NCI-H2196 (cell line): ENCODE results near the gene IPO13.

ENCODE experiments used
- DNase-seq: peaks from one replicate; lab custom pipeline; 2025; ENCODE audit not compliant: unreplicated experiment; lab: John Stamatoyannopoulos, UW

Gene IPO13

DNA sequence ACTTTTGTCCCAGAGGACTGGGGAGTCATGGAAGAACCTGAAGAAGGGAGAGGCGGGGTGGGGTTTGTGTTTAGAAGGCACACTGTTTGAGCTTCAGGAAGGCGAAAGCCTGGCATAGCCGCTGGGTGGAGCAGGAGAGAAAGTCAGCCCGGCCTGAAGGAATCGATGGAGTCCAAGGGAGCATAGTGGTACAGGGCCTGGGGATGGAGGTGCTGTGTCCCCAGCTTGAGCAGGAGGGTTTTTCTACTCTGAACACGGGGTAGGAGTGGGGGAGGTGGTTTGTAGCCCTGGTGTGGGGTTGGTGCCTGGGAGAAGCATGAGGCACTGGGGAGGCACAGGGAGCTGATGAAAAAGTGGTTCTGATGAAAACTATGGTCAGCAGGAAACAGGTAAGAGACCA lies 40.0 kb downstream of the IPO13 start:
- no peak for DNase-seq

DNA sequence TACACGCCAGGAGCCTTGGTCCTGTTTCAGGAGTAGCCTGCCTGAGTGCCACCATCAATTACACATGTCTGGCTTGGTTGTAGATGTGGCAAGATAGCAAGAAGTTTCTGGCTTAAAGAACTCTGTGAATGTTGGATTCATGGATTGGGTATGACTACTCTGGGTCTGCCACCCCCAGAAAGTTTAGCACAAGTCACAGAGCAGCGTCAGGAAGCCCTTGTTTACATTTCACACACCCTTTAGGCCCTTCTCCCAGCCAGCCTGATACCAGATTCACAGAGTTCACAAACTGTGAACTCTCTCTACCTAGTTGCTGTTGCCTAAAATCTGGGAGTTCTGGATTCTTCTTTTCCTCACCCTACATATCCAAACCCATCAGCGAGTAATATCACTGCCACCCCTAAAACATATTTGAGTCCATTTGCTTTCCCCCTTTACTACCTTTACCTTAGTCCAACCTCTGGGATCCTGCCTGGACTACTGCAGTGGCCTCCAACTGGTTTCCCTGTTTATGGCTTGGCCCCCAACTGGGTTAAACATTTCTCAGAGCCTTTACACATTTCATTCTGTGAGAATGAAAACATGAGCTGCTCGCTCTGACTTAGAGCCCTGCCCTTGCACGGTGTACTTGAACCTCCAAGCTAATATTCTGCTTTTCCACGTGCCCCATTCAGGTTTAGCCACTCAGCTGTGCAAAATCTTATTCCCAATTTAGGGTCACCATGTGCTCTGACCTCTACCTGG lies 40.6 kb downstream of the IPO13 start:
- no peak for DNase-seq

DNA sequence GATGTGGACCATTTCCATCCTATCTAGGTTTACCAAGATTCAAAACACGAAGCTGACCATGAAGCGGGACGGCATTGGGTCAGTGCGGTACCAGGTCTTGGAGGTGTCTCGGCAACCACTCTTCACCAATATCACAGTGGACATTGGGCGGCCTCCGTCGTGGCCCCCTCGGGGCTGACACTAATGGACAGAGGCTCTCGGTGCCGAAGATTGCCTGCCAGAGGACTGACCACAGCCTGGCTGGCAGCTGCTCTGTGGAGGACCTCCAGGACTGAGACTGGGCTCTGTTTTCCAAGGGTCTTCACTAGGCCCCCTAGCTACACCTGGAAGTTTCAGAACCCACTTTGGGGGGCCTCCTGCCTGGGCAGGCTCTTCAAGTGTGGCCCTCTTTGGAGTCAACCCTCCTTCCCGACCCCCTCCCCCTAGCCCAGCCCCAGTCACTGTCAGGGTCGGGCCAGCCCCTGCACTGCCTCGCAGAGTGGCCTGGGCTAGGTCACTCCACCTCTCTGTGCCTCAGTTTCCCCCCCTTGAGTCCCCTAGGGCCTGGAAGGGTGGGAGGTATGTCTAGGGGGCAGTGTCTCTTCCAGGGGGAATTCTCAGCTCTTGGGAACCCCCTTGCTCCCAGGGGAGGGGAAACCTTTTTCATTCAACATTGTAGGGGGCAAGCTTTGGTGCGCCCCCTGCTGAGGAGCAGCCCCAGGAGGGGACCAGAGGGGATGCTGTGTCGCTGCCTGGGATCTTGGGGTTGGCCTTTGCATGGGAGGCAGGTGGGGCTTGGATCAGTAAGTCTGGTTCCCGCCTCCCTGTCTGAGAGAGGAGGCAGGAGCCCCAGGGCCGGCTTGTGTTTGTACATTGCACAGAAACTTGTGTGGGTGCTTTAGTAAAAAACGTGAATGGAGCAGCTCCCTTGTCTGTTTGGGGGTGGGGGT lies 43.8 kb downstream of the IPO13 start:
- no peak for DNase-seq

DNA sequence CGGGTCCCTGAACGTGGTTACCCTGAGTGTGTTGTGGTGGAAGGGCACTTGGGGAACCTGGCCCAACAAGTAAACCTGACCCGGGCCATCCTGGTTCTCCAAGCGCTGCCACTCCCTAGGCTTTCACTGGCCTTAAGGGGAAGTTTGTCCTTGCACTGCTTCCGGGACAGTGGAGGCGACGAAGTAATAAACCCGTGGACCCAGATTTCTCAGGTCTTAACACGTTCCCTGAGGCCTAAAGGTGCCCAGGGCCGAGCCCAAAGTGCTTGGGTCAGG lies 44.4 kb downstream of the IPO13 start:
- no peak for DNase-seq

DNA sequence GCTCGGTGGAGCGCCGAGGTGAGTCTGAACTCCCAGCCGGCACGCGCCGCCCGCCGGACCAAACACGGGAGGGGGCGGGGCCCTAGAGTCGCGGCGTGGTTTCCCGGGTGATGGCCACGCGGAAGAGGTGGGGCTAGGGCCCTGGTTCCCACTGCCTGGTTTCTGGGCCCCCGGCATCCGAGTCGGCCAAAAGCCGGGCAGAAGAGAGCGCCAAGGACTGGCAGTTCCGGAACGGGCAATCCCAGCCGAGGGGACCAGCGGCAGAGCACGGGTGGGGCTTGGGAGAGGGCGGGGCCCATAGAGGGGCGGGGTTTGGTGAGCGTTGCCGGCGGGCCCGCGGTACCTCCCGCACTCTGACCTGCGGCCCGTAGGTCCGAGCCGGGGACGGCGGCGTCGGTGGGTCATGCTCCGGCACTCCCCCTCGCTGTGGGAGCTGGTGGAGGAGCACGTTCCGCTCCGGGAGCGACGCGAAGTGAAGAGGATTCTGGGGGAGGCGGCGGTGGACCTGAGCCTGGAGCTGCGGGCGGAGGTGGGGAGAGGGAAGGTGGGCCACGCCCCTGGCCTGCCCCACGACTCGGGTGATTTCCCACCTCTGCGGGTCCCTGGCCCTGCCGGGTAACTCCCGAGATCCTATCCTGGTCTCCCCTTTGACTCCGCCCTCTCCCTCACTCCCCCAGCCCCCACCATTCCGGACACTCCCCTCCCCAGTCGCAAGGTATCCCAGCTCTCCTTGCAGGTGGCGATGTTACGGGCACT lies 44.9 kb downstream of the IPO13 start, which contains the start of gene CCDC24:
TSS of gene CCDC24 (plus strand) at position 124 of the 756 bp plus-strand sequence. CDS start at position 404, 280 bp downstream.
- peak; percentile 87 for DNase-seq

DNA sequence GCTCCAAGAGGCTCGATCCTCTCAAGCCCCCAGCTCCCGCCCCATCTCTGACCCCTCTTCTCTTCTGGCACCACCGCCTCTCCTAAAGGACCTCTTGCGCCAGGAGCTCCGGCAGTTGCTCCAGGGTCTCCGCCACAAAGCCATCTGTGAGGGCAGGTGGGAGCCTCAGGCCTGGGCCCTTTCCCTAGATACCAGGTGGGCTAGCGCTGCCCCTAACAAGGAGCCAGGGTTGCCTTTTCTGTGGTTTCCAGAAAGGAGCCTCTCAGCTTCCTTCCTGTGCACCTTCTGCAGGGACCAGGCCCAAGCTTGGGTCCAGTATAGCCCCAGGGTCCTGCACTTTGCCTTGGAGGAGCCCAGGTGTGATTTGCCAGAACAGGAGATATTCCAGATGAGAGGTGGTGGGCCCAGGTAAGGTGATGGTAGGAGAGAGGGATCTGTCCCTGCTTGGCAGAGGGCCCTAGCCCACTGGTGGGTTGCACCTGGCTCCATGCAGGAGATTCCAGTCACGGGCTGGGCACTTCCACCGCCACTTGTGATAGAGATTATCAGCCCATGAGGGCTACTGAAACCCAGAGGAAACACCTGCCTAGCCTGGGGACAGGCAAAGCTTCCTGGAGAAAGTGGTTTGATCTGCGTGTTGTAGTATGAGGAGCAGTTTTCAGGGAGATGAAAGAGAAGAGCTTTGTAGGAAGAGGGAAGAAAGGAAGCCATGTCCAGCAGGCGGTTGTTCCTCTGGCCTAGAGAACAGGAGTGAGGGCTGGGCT lies 45.7 kb downstream of the IPO13 start:
- DNase-seq: peak; percentile 8

DNA sequence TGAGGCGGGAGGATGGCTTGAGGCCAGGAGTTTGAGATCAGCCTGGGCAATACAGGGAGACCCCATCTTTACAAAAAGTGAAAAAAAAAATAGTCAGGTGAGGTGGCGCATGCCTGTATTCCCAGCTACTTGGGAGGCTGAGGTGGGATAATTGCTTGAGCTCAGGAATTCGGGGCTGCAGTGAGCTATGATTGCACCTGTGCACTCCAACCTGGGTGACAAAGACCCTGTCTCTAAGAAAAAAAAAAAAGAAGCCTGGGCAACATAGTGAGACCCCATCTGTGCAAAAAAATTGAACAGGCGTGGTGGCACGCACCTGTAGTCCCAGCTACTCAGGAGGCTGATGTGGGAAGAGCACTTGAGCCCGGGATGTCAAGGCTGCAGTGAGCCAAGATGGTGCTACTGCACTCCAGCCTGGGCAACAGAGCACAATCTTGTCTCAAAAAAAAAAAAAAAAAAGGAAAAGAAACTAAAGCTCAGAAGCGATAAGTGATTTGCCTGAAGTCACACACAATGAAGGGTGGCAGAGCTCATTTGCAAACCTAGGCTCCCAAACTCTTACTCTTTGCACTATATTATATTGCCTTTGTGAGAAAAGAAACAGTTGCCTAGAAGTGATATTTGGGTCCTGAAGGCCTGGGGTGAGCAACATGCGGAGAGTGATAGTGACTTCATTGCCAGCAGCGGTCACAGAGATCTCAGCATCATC lies 46.6 kb downstream of the IPO13 start:
- DNase-seq: no peak

DNA sequence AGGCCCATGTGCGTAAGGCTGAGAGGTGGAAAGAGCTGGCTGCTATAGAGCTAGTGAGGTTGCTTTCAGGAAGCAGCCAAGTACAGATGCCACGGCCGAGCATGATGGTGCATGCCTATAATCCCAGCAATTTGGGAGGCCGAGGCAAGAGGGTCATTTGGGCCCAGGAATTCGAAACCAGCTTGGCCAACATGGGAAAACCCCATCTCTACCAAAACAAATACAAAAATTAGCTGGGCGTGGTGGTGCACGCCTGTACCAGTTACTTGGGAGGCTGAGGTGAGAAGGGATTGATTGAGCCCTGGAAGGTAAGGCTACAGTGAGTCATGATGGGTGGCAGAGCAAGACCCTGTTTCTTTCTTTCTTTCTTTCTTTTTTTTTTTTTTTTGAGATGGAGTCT lies 47.3 kb downstream of the IPO13 start:
- no peak for DNase-seq

DNA sequence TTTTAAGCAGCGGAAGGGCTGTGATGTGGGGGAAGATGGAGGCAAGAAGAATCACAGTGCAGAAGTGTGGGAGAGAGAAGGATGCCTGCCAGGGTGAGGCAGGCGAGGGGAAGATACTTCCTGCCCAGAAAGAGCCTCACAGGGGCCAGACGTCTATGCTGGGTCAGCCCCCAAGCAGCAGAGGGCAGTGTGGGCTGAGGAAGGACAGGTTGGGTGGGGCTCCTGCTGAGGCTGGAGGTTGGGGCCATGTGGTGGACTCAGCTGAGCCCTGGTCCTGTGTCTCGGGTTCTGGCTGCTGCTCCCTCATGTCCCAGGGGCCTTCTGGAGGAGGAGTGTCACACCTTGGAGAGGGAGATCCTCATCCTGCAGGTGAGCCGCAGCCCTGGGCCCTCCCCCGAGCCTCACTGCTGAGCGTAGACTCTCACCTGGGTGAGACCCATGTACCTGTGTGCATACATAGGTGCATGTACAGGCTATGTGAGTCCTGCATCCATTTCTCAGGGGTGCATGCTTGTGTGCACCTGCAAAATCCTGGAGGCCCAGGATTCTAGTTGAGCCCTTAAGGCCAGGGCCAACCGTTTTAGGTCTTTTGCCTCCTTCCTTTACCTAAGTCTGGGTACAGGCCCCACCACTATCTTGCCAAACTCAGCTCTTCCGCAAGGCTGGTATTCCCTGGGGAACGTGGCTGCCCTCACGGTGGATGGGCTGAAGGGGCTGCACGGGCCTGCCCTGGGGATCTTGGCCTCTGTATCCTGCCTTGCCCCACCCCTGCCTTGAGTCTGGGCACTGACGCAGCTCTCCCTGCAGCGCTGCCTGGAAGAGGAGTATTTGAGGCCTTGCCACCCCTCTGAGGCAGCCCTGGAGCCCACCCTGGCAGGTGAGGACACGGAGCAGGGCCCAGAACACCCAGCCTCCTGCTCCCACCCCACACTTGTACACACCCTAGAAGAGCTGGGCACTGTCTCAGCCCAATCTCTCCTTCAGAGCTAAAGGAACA lies 48.3 kb downstream of the IPO13 start:
- no peak for DNase-seq

DNA sequence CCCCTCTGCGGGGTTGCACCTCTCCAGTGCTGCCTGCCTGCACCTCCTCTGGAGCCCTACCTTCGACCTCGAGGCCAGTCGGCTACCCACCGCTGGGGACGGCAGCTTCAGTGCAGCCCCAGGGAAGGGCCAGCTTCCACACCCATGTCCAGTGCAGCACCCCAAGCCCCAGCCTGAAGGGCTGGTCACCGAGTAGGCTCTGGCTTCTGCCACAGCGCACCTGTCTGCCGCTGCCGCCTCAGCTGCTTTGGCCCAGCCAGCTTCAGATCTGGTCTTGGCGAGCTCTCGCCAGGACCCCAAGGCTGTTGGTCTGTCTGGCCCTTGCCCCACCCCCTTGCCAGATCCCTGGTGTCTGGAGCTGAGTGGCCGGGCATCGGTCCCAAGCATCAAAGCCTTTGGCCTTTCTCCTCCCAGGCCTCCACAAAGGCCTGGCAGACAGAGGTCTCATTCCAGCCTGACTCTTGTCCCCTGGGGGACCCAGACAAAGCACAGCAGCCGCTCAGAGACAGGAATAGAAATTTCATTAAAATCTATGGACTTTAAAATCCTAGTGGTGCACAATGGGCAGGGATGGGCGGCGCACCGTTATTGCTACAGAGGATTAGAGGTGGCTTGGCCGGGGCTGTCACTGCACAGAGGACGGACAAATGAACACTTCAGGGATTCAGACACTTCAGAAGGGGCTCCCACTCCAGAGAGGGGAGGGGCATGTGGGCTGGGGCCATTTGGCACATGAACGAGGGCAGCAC lies 49.4 kb downstream of the IPO13 start:
- no peak for DNase-seq

DNA sequence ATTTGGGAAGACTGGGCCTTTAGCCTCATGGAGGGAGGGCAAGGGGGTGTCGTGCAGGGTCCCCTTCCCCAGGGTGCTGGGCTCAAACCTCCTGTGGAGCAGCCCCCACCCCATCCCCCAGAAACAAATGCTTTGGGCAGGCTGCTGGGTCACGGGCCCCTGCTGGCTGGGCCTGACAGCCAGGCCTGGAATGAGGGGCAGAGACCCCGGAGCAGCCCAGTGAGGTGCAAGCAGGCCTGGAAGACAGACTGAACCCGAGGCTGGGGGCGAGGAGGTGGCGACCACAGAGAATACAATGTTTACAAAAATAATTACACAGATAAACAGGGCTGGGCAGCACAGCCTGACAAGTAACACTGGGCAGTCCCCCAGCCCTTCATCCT lies 50.0 kb downstream of the IPO13 start:
- no peak for DNase-seq

DNA sequence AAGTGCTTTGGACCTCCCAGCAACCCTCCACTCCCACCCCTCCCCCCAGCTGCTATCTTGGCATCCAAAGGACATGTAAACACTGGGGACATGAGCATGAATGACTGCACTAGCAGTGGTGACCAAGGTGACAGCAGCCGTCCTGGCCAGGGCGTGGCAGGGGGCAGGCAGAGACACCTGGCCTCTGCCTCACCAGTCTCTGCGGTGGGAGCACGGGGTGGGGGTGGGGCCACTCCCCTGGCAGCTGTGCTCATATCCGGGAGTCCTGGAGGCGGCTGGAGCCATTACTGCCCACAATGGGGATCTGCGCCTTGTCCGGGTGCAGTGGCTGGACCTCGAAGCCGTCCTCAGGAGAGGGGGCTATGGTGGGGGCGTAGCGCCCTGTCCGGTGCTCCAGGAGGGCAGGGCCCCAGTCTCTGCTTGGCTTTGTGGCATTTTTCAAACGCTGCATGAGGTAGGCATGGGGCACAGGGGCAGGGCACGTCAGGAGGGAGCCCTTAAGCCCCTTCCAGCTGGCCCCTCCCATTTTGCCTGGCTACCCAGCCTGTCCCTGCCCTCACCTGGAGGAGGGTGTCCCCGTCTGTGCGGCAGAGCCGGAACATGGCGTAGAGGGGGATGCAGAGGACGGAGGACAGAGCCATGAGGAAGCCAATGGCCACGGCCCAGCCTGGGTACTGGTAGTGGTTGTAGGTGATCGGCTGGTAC lies 50.7 kb downstream of the IPO13 start:
- no peak for DNase-seq

DNA sequence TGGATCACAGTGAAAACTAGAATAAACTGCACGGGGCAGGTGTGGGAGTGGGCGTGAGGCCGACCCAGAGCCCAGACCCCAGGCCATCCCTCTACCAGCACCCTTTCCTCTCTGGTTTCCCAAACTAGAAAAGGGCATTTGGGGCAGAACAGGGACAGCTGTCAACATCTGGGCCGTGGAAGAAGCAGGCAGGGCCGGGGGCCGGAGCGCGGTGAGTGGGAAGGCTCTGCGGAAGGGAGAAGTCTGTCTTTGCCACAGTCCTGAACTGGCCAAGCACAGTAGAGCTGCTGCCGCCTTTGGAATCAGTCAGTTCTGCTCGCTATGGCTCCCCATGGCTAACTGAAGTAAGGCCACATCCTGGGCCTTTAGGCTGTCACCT lies 51.2 kb downstream of the IPO13 start:
- no peak for DNase-seq

DNA sequence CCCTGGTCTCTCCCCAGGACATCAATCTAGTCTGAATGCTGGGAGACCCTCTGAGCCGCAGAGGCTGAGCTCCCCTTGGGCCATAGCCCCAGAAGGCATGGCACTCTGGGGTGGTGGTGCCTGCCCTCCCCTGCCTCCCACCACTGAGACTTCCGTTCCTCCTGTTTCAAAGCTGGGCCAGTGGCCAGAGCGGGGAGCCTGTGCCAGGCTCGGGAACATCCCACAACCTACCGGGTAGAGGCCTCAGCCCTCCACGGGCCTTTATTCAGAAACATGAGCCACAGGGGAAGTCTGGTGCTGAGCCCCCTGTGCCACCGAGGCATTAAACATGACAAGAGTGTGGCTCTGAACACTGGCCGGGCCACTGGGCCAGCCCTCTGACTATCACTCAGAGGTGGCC lies 52.7 kb downstream of the IPO13 start:
- no peak for DNase-seq

DNA sequence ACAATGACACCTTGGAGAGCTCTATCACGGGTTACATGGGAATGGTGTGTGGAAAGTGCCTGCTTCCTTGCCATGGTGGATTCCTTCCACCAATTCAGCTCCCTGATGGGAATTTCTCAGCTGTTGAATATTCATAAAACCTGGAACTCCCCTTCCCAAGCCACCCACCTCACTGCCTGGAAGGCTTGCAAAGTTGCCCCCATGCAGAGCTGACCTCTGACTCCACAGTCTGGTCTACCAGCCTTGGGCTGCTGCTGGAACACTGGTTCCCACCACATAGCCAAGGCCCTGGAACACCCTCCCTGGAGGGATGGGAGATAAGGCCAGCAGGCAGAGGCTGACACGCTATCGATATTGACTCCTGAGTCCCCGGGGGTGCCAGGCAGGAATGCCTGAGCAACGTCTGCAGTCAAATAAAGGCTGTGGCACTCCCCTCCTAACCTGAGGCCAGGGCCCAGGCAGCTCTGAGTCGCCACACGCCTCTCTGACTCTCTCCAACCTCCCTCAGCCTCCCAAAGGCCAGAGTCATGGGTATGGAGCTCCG lies 53.4 kb downstream of the IPO13 start:
- DNase-seq: no peak

DNA sequence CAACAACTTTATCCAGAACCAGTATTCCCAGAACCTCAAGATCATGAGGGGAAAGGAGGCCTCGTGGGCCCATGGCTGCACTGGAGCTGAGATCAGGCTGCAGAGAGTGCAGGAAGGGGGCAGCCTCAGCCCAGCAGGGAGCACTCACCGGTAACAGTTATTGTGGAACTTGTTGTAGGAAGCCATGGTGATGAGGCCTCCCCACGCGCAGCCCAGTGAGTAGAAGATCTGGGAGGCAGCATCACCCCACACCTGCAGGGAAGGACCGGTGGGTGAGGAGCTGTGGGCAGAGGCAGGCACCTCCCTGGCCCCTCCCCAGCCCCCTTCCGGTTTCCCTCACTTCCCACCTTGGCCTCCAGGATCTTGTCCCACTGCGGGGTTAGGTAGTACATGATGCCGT lies 55.4 kb downstream of the IPO13 start:
- DNase-seq: no peak

DNA sequence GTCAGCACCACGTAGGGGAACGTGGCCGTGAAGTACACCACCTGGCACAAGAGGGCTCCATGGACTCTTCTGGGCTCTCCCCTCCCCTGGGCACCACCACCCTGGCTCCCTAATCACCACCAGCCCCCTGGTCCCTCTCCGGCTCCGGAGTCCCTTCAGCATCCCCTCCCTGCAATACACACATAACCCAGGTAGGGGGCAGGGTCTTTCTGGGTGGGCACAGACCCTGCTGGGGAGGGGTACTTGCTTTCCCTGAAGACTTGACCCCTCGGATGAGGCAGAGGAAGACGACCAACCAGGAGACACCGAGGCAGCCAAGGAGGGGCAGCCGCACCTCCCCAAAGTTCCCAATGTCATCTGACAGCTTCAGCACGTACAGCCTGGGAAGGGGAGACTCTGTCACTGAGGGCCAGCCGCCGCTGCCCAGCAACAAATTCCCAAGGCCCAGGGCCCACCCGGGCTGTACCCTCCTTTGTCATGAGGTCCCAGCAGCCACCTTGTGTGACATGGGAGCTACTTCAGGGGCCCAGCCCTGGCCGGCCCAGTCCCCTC lies 55.9 kb downstream of the IPO13 start:
- DNase-seq: no peak
